Measurements from ENCODE around the gene SLC6A3.
"Not testable (repeated sequence)": the region's sequence is repeated elsewhere in the genome, so short reads cannot be mapped to it uniquely, and the experiment has no call there.

The SLC6A3 gene

DNA sequence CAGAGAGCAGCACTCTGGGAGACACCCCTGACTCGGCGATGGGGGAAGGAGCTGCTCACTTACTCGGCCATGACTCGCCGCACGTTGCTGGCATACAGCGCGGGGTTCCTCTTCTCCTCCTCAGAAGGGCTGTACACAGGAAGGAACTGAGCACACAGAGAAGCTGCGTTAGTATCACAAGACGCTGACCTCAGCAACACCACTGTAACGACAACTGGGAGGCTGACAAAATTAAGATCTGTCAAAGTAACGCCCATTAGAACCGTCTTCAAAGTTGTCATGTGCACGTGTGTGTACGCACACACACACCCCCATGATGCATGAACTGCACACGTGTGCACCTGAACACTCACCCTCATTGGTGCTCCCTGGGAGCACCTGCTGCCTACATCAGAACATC is 32.1 kb upstream of the SLC6A3 start:
- no peak for DNase-seq

GRCh38 chr5:1476967-1477310 is 31.7 kb upstream of the SLC6A3 start:
- no peak for DNase-seq

DNA sequence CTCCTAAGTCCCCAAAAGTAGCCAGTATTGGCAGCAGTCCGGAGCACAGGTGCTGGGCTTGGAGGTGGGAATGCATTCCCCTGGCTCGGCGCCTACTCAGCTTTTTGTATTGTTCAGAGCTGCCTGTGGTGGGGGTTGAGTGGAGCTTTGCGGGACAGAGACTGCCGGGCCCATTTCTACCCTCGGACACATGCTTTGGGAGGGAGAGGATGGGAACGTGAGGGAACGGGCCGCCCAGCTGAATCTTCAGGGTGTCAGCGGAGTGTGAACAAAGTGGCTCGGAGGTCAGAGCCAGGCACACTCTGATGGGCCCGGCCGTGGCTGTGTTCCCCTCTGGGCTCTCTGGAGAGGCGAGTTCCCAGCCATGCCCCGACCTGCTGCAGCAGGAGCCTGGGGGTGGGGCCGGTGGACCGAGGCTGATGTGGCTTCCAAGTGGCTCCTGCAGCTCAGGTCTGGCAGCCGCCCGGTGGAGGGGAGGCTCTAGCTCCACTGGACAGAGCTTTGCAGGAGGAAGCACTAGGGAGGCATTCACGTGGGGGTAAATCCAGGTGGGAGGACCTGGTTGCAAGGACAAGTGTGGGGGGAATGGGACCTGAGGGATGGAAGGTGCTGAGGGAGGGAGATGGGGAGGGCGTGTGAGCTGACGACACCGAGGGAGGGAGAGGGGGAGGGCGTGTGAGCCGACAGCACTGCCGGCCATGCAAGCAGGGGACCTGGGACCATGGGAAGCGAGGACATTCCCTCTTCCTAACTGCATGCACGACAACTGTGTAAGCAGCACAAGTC is 31.1 kb upstream of the SLC6A3 start:
- no peak for DNase-seq

DNA sequence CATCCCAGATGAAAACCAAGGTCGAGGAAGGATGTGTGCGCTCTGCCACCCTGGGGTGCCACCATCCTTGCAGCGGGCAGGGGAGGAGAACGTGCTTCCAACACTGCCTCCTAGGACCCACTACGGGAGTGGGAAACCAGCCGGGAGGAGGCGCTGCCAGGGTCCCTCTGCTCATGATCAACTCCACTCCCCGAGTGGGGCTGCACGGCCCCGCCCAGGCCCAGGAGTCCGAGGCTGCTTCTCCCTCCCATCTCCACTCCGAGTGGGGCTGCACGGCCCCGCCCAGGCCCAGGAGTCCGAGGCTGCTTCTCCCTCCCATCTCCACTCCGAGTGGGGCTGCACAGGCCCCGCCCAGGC is 30.3 kb upstream of the SLC6A3 start:
- not testable (repeated sequence) for DNase-seq

DNA sequence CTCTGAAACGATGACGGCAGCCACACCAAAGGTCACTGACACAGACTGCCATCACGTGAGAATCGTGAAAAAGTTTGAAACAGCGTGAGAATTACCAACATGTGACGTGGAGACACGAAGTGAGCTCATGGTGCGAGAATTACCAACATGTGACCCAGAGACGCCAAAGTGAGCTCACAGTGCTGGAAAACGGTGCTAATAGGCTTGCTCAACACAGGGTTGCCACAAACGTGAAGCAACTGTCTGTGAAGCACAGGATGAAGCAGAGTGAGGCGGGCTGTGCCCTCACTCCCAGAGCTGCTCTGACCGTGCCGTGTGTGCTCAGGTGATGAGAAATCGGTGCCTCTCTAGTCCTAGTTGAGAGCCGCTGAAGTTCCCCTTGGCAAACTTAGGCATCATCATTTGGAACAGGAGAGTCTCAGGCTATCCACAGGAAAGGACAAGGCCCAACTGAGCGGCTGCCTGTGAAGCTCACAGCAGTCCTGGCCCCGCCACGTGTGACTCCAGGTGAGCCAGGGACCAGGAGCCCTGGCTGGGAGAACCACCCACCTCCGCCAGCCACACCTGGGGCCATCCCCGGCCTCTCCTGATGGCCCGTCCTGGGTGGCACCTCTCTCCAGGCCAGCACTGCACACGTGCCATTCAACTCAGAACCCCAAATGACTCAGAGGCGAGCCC is 29.8 kb upstream of the SLC6A3 start:
- DNase-seq = no peak

DNA sequence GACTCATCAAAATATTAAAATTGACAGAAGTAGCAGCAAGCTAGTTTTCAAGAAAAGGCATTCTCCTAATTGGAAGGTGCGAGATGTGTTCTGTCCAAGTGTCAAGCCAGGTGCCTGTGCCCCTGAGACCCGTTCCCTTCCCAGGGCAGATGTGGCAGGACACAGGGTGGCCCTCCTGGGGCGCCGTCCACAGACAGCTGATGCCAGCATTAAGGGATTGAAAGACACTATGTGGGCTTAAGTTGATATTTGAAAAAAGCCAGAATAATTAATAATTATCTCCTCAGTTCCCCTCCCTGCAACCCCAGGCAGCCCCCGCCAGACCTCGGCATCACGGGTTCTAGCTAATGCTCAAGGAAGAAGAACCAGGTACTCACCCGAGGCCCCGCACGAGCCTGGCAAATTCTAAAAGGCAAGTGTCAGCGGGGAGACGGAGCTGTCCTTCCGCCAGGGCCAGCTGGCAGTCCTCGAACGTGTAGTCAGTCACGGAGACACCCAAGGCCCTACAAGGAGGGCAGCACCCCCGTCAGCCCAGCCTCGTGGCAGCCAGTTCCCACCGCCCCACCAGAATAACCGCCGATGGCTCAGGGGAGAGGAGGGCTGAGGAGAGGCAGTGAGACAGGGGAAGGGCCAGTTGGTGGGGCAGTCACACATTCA is 29.1 kb upstream of the SLC6A3 start:
- no peak for DNase-seq

DNA sequence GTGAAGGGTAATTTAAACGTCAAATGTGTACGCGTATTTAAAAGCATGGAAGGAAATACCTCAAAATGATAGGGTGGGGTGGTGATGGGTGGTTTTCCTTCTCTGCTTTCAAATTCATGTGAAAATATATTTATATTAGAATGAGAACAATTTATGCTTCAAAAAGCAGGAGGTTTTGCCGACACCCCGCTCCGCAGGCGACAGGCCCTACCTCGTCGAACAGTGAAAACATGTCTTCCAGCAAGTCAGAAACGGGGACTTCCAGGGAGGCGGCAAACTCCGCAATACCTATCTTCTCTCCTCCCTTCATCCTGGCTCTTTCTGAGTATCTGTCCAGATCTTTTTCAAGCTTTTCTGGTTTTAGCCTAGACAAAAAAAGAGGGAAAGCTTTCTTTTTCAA is 28.5 kb upstream of the SLC6A3 start:
- DNase-seq = no peak

DNA sequence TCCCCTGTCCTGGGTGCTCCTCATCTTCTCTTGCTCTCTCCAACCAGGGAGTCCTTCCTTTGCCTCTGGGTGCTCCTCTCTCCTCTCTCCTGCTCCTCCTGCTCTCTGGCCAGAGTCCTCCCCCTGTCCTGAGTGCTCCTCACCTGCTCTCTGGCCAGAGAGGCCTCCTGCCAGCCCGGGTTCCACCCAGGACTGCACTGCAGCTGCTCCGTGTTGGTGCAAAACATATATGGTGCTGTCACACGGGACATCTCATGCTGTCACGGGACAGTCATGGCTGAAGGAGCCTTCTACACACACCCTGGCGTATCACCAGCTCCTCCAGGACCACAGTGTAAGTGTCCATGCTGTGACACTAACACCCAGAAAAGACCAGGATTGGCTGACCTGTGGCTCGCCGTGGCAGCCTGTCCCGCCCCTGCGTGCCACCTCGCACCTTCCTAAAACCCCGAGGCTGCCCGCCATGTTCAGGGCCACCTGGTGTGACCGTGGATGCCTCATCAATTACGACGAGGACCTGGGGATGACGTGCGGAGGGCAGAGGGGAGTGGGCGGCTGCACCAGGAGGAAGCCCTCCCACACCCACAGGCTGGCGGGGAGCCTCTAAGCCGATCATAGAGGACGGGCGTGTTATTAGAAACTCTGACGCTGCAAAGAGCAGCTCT is 27.9 kb upstream of the SLC6A3 start:
- DNase-seq = no peak

GRCh38 chr5:1471997-1472963 is 27.0 kb upstream of the SLC6A3 start:
- no peak for DNase-seq

- DNase-seq = no peak
Observed at GRCh38 chr5:1471240-1471853, 26.1 kb upstream of the SLC6A3 start.

GRCh38 chr5:1470762-1471211 is 25.5 kb upstream of the SLC6A3 start:
- no peak for DNase-seq

GRCh38 chr5:1468629-1469527 is 23.6 kb upstream of the SLC6A3 start:
- DNase-seq = no peak

GRCh38 chr5:1468247-1468612 is 23.0 kb upstream of the SLC6A3 start:
- DNase-seq = peak; percentile 16 to 55

DNA sequence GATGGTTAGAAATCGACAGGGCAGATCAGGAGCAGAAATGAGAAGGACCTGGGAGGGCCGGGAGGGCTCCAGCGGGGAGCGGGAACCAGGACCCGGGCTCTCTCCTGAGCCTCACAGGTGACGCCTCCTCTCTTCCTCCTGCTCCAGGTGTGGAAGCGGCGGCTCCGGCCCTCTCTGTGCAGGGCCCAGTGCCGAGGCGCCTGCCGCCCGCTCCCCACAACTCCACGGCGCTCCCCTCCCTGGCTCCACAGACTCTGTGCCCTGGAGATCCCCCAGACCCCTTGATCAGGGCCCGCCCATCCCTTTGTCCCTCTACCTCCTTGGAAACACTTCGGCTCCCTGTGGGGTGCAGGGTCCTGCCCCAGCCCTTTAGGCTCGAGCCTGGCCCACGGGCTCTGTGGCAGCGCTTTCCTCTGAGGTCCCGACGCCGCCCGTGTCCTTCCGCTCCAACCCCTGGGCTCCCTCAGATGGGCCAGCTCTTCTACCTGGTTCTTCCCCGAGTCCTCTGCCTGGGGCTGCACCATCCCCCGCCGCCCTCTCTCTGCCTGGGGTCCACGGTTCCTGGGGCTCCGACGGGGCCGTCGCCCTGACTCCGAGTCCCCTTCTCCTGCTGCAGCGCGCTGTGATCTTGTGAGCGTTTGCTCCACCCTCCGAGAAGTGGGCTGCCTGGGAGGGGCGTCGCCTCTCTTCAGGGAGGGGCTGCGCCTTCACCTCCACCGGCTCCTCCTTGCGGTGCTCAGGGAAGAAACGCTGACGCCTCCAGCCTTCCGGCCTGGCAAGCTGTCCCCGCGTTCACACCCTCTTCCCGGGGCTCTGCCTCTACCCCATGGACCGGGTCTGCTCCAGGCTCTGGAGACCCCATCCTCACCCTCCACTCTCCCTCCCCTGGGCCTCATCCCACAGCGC is 22.4 kb upstream of the SLC6A3 start:
- DNase-seq = no peak

- DNase-seq = no peak
Observed at GRCh38 chr5:1466631-1467265, 21.5 kb upstream of the SLC6A3 start.

- no peak for DNase-seq
Observed at GRCh38 chr5:1465966-1466471, 20.8 kb upstream of the SLC6A3 start.

GRCh38 chr5:1465117-1465516 is 19.9 kb upstream of the SLC6A3 start:
- no peak for DNase-seq

- no peak for DNase-seq
Observed at GRCh38 chr5:1464511-1464910, 19.3 kb upstream of the SLC6A3 start.

GRCh38 chr5:1464096-1464446 is 18.8 kb upstream of the SLC6A3 start:
- no peak for DNase-seq
